Measurements from ENCODE around the gene SORCS3.

GRCh38 chr10:105269689-105270088 lies 628.6 kb downstream of the SORCS3 start:
- TF ChIP-seq CTCF (IDR thresholded peaks at IDR 0.05 in 4 of 5, conservative IDR thresholded peaks at IDR 0.05 in 1 of 5) (no peak), POLR2A (IDR thresholded peaks at IDR 0.05) (no peak)
